Esophagus squamous epithelium (tissue), 4 donors: ENCODE results near the gene CLPTM1L.

ENCODE experiments used
- CTCF ChIP-seq, 6 experiments: fragments of 450-650 bp in 4 of 6; fragments of 200-600 bp in 2 of 6; sonication (generic) in 2 of 6; IDR thresholded peaks; one replicate each; pipeline ENCODE4 v1.5.1; 2016 to 2019; ENCODE audit warnings: antibody characterized with exemption in 6 of 6, mild to moderate bottlenecking in 4 of 6, moderate library complexity in 4 of 6
- POLR2A ChIP-seq, 4 donors: fragments of 450-650 bp; IDR thresholded peaks; one replicate each; pipeline ENCODE4 v1.6.1; 2017; ENCODE audit warnings: antibody characterized with exemption in 4 of 4, mild to moderate bottlenecking in 4 of 4, moderate library complexity in 3 of 4

GRCh38 chr5:1272201-1272600 lies 72.7 kb downstream of the CLPTM1L start:
- TF ChIP-seq CTCF (IDR thresholded peaks at IDR 0.05) (no peak), POLR2A (IDR thresholded peaks at IDR 0.05) (no peak)
